Measurements from ENCODE around the gene CHRM4. TPM values are rescaled to one million over a fixed set of nuclear protein-coding genes. Genes with fewer than 3 reads are reported as not detected.
A peak's percentile ranks its signal among the peaks of the same experiment; 100 is the strongest.

The CHRM4 gene
- total and polyA plus RNA-seq, 12 donors: 0.03 to 0.32 (median 0.30) TPM; not detected in 9

- DNase-seq (no peak), ATAC-seq (no peak)
- H3K9me3 ChIP-seq: no peaks in the 10 kb centered on the region
- peaks cover 0 to 3% (median 0%) of the 10 kb centered on the region in 9 donors for H3K36me3 ChIP-seq
- H3K4me3 ChIP-seq: peak overlapping the region in 3 of 10 donors; percentile 5 to 56 (median 47)
- no peak for TF ChIP-seq CTCF (IDR thresholded peaks at IDR 0.05)
- intact Hi-C loops (cut with DNase I): loop anchor here in 4 of 10 donors (2.0 to 10.0 kb wide), 3 partner anchors 138 to 224 kb away; partner anchors contain the start of genes ATG13 (in 1 of the 4) and HARBI1 (in 1 of the 4)
- H3K27me3 ChIP-seq: peaks cover 21 to 72% (median 49%) of the 10 kb centered on the region in 7 donors
- no peak overlapping the region for H3K27ac ChIP-seq
- 12 to 13% methylated on average over 49 of the region's 49 CpGs for WGBS, 2 donors
- peaks cover 19 to 50% (median 34%) of the 10 kb centered on the region in 9 donors for H3K4me1 ChIP-seq
Measured at GRCh38 chr11:46390331-46391171, 1.0 kb downstream of the CHRM4 start.

GRCh38 chr11:46389450-46390330 lies 1.9 kb downstream of the CHRM4 start:
- Histone ChIP-seq H3K4me3 (peak overlapping the region; percentile 16 to 59 (median 50)), H3K27me3 (peaks cover 21 to 72% (median 49%) of the 10 kb centered on the region in 7 donors), H3K9me3 (no peaks in the 10 kb centered on the region), H3K36me3 (no peaks in the 10 kb centered on the region), H3K27ac (no peak overlapping the region), H3K4me1 (peaks cover 19 to 50% (median 34%) of the 10 kb centered on the region in 9 donors)
- 3% methylated on average over 79 to 80 of the region's 80 CpGs for WGBS, 2 donors
- peak; percentile 61 to 83 (median 78) for ATAC-seq
- peak; percentile 73 to 93 (median 89) for TF ChIP-seq CTCF (IDR thresholded peaks at IDR 0.05)
- intact Hi-C loops (cut with DNase I): loop anchor here in 9 of 10 donors (1.0 to 10.0 kb wide), 7 partner anchors 138 to 225 kb away; partner anchors contain the start of genes ATG13 (in 4 of the 9) and HARBI1 (in 4 of the 9)
- peak; percentile 56 to 74 for DNase-seq

GRCh38 chr11:46388619-46389449 lies 2.7 kb downstream of the CHRM4 start:
- Histone ChIP-seq H3K27ac (no peak overlapping the region), H3K27me3 (peaks cover 21 to 72% (median 49%) of the 10 kb centered on the region in 7 donors), H3K36me3 (no peaks in the 10 kb centered on the region), H3K4me1 (peaks cover 19 to 50% (median 34%) of the 10 kb centered on the region in 9 donors), H3K9me3 (no peaks in the 10 kb centered on the region), H3K4me3 (peak overlapping the region in 8 of 10 donors; percentile 32 to 59 (median 52))
- ATAC-seq: peak in 2 of 8 donors; percentile 2 to 7
- 8 to 11% methylated on average over 21 of the region's 21 CpGs for WGBS, 2 donors
- intact Hi-C loops (cut with DNase I): loop anchor here in 7 of 10 donors (1.0 to 10.0 kb wide), 6 partner anchors 138 to 226 kb away; partner anchors contain the start of genes ATG13 (in 3 of the 7) and HARBI1 (in 3 of the 7)
- TF ChIP-seq CTCF (IDR thresholded peaks at IDR 0.05): no peak
- DNase-seq: no peak

All from heart right ventricle (tissue), 16 donors.